GM12878 (cell line): Measurements from ENCODE around the gene GRB10. TPM values are rescaled to one million over a fixed set of nuclear protein-coding genes. Genes with fewer than 3 reads are reported as not detected.

Experiments used
- ATAC-seq: fragments of 200-7000 bp; cut with Tn5 transposase; 3 replicates; pipeline ENCODE4 v1.9.1; 2020; ENCODE audit warnings: mild to moderate bottlenecking, moderate library complexity
- BruUV-seq: library from RNA; stranded (reverse); fragments of 400-500 nt; replicated peaks from 2 replicates; lab custom pipeline; 2021; lab: Mats Ljungman, UMichigan
- CTCF ChIA-PET: fragments of 300-600 bp; sonication (Branson Sonifier 250); formaldehyde crosslinking; extraction: SDS; loops from one replicate; lab custom pipeline; 2021; ENCODE audit warnings: inconsistent platforms; lab: Yijun Ruan, JAX
- POLR2A ChIA-PET: fragments of 350-600 bp; formaldehyde crosslinking; extraction: SDS; loops from one replicate; lab custom pipeline; 2021; ENCODE audit warnings: inconsistent platforms; lab: Charles Lee
- RAD21 ChIA-PET: fragments of 300-600 bp; sonication (Branson Sonifier 250); formaldehyde crosslinking; loops from one replicate; lab custom pipeline; 2023; ENCODE audit warnings: antibody characterized with exemption; ENCODE audit not compliant: unreplicated experiment; lab: Charles Lee
- SMC1A ChIA-PET: fragments of 300-600 bp; sonication (Branson Sonifier 250); formaldehyde crosslinking; loops from one replicate; lab custom pipeline; 2023; ENCODE audit not compliant: unreplicated experiment, uncharacterized antibody; lab: Charles Lee
- DNase-seq: peaks from one replicate; pipeline ENCODE4 v3.0.0-alpha.2; 2011; ENCODE audit warnings: low read depth, low spot score
- FAIRE-seq: peaks from 3 replicates; lab custom pipeline; 2011; peaks lifted over from hg19 to GRCh38; lab: Jason Lieb, UNC
- H2AFZ ChIP-seq: 2 replicates; pipeline ENCODE4 v1.6.0; 2011; ENCODE audit warnings: low read depth, low read length, control low read depth; ENCODE audit not compliant: control insufficient read depth
- H3K27ac ChIP-seq: 2 replicates; pipeline ENCODE4 v1.5.1; 2011; ENCODE audit warnings: control low read depth; ENCODE audit not compliant: control insufficient read depth, insufficient read depth
- H3K27me3 ChIP-seq, 2 experiments: replicated peaks in 1 of 2; 2 replicates each; pipeline versions ENCODE4 v1.6.0 to v1.6.1; 2011; ENCODE audit warnings: low read length in 1 of 2; ENCODE audit not compliant: control insufficient read depth in 2 of 2, insufficient read depth in 2 of 2
- H3K36me3 ChIP-seq, 2 experiments: 2 replicates each; pipeline ENCODE4 v1.5.1; 2011; ENCODE audit warnings: low read length in 1 of 2; ENCODE audit not compliant: control insufficient read depth in 2 of 2, insufficient read depth in 2 of 2
- H3K4me1 ChIP-seq: 2 replicates; pipeline ENCODE4 v1.6.1; 2011; ENCODE audit warnings: mild to moderate bottlenecking, low read length, moderate library complexity, mixed read lengths; ENCODE audit not compliant: control insufficient read depth, insufficient read depth
- H3K4me2 ChIP-seq: 2 replicates; pipeline ENCODE4 v1.6.0; 2011; ENCODE audit warnings: control low read depth; ENCODE audit not compliant: control insufficient read depth, insufficient read depth
- H3K4me3 ChIP-seq: fragments of 200-600 bp; sonication (generic); 2 replicates; pipeline ENCODE4 v1.5.1; 2016
- H3K79me2 ChIP-seq: 2 replicates; pipeline ENCODE4 v1.6.0; 2011; ENCODE audit warnings: low read length; ENCODE audit not compliant: control insufficient read depth, insufficient read depth
- H3K9ac ChIP-seq: 2 replicates; pipeline ENCODE4 v1.8.0; 2011; ENCODE audit warnings: low read length, control low read depth, mixed read lengths; ENCODE audit not compliant: control insufficient read depth, insufficient read depth
- H3K9me3 ChIP-seq: replicated peaks from 3 replicates; pipeline ENCODE4 v1.5.1; 2011; ENCODE audit warnings: mild to moderate bottlenecking, low read length; ENCODE audit not compliant: control insufficient read depth, insufficient read depth
- H4K20me1 ChIP-seq: 2 replicates; pipeline ENCODE4 v1.6.0; 2011; ENCODE audit not compliant: control insufficient read depth, insufficient read depth
- DPF2 ChIP-seq: fragments of 450-650 bp; IDR thresholded peaks from 2 replicates; pipeline ENCODE4 v1.6.1; 2017; ENCODE audit warnings: mild to moderate bottlenecking
- FOXM1 ChIP-seq: IDR thresholded peaks from 2 replicates; pipeline ENCODE4 v1.6.1; 2012; ENCODE audit warnings: low read depth, mild to moderate bottlenecking, inconsistent platforms, low read length, moderate library complexity
- HCFC1 ChIP-seq: fragments of 150-350 bp; IDR thresholded peaks from 2 replicates; pipeline ENCODE4 v1.6.1; 2014; ENCODE audit warnings: low read length
- MTA2 ChIP-seq: fragments of 450-650 bp; IDR thresholded peaks from 2 replicates; pipeline ENCODE4 v1.6.1; 2016; ENCODE audit warnings: low read depth, mild to moderate bottlenecking, moderate library complexity
- MTA3 ChIP-seq: IDR thresholded peaks from 2 replicates; pipeline ENCODE4 v1.6.1; 2012; ENCODE audit warnings: low read length, inconsistent platforms, borderline replicate concordance
- MYC ChIP-seq: IDR thresholded peaks from 2 replicates; pipeline ENCODE4 v1.6.1; 2011; ENCODE audit warnings: mild to moderate bottlenecking, low read length, moderate library complexity, inconsistent platforms; ENCODE audit not compliant: insufficient read depth, insufficient replicate concordance, insufficient read length, severe bottlenecking
- NFYB ChIP-seq: IDR thresholded peaks from 2 replicates; pipeline ENCODE4 v1.6.1; 2011; ENCODE audit warnings: low read depth, mild to moderate bottlenecking, low read length, improper control_type of control experiment, moderate library complexity; ENCODE audit not compliant: insufficient read depth
- NR2F1 ChIP-seq: fragments of 450-650 bp; conservative IDR thresholded peaks from 2 replicates; pipeline ENCODE4 v1.6.1; 2017; ENCODE audit warnings: mild to moderate bottlenecking
- PBX3 ChIP-seq: IDR thresholded peaks from 2 replicates; pipeline ENCODE4 v1.6.1; 2011; ENCODE audit warnings: mild to moderate bottlenecking, low read depth, low read length, moderate library complexity; ENCODE audit not compliant: insufficient replicate concordance
- PKNOX1 ChIP-seq: fragments of 450-650 bp; IDR thresholded peaks from 2 replicates; pipeline ENCODE4 v1.6.1; 2016; ENCODE audit warnings: mild to moderate bottlenecking
- RAD51 ChIP-seq: fragments of 450-650 bp; IDR thresholded peaks from 2 replicates; pipeline ENCODE4 v1.6.1; 2016; ENCODE audit warnings: moderate library complexity, mild to moderate bottlenecking, inconsistent platforms
- SPI1 ChIP-seq: IDR thresholded peaks from 2 replicates; pipeline ENCODE4 v1.6.1; 2011; ENCODE audit warnings: low read depth, mild to moderate bottlenecking, low read length, moderate library complexity, borderline replicate concordance; ENCODE audit not compliant: insufficient read depth
- SREBF1 ChIP-seq: IDR thresholded peaks from 2 replicates; pipeline ENCODE4 v1.6.1; 2012; ENCODE audit warnings: mild to moderate bottlenecking, low read length
- SUZ12 ChIP-seq: fragments of 200-600 bp; sonication (generic); IDR thresholded peaks from one replicate; pipeline ENCODE4 v1.6.1; 2018; ENCODE audit warnings: antibody characterized with exemption, mild to moderate bottlenecking; ENCODE audit not compliant: unreplicated experiment
- TARDBP ChIP-seq: IDR thresholded peaks from 2 replicates; pipeline ENCODE4 v1.6.1; 2016; ENCODE audit warnings: borderline replicate concordance
- ZBED1 ChIP-seq: IDR thresholded peaks from 2 replicates; pipeline ENCODE4 v1.6.1; 2016; ENCODE audit warnings: borderline replicate concordance
- ZNF217 ChIP-seq: fragments of 450-650 bp; IDR thresholded peaks from 2 replicates; pipeline ENCODE4 v1.6.1; 2017; ENCODE audit warnings: antibody characterized with exemption, mild to moderate bottlenecking
- ZNF24 ChIP-seq: fragments of 450-650 bp; IDR thresholded peaks from 2 replicates; pipeline ENCODE4 v1.6.1; 2017; ENCODE audit warnings: antibody characterized with exemption, mild to moderate bottlenecking
- WGBS: methylation state at CpG from one replicate; pipeline ENCODE4 v1.1.6; 2016; ENCODE audit warnings: low lambda C conversion rate; ENCODE audit not compliant: insufficient replicate concordance, insufficient coverage; ENCODE audit errors: missing lambda C conversion rate; 5-methylcytosine and 5-hydroxymethylcytosine counted together
- in situ Hi-C: fragments of 300-500 bp; cut with MboI; formaldehyde crosslinking; loops from 9 replicates; pipeline ENCODE4 v1.14.3; 2018; ENCODE audit warnings: mixed read lengths
- intact Hi-C: fragments of 100-400 bp; cut with micrococcal nuclease; formaldehyde crosslinking; loops from one replicate; pipeline ENCODE4 v1.14.2; 2022; ENCODE audit not compliant: unreplicated experiment
- polyA plus RNA-seq, 11 experiments: library from polyadenylated mRNA; depleted of rRNA in 4 of 11; unstranded in 6 of 11; stranded (reverse) in 5 of 11; fragments of >200 nt; fragmentation: Nextera tagmentation in 4 of 11; fragmentation: Illumina TruSeq in 1 of 11; extraction: Ambion mirVana in 4 of 11; extraction: Trizol in 1 of 11; gene quantifications; 1 replicate in 1 of 11; 2 replicates in 10 of 11; pipeline versions ENCODE4 v1.2.1 to v1.2.3, GENCODE V29; 2011 to 2016; ENCODE audit warnings: inconsistent platforms in 2 of 11, missing spikeins in 2 of 11, low read depth in 1 of 11
- total RNA-seq, 4 experiments: library from RNA; depleted of rRNA in 3 of 4; stranded (reverse); fragments of >200 nt in 3 of 4; fragmentation: Illumina TruSeq in 1 of 4; extraction: Trizol in 1 of 4; gene quantifications; 2 replicates each; pipeline versions ENCODE4 v1.2.1 to v1.2.3, GENCODE V29; 2013 to 2021

Gene GRB10
- total and polyA plus RNA-seq, 10 of the 15 experiments (the other 5 are each of a cell fraction or from before 2014, with no cell fraction given): 0.04 to 0.33 TPM; not detected in 8

GRCh38 chr7:50706469-50706937 is 76.2 kb downstream of the GRB10 start:
- CTCF ChIA-PET: no interaction called here
- SMC1A ChIA-PET: no interaction called here
- in situ Hi-C loops (no loop called here), intact Hi-C loops (no loop called here)
- no peaks in the 10 kb centered on the region for H3K9me3 ChIP-seq
- no peak overlapping the region for H3K4me3 ChIP-seq
- no peak overlapping the region for H2AFZ ChIP-seq
- H3K27me3 ChIP-seq: peaks cover 3 to 4% of the 10 kb centered on the region in 2 experiments
- H3K9ac ChIP-seq: no peak overlapping the region
- no peaks in the 10 kb centered on the region for H3K36me3 ChIP-seq
- FAIRE-seq (no peak), DNase-seq (no peak), ATAC-seq (no peak)
- RAD21 ChIA-PET: no interaction called here
- H3K4me2 ChIP-seq: no peak overlapping the region
- TF ChIP-seq MTA2 (no peak), TARDBP (no peak), SPI1 (no peak), MTA3 (no peak), ZBED1 (no peak), FOXM1 (no peak), NR2F1 (no peak), ZNF24 (no peak), NFYB (no peak)
- no peaks in the 10 kb centered on the region for H3K79me2 ChIP-seq
- POLR2A ChIA-PET: no interaction called here
- H4K20me1 ChIP-seq: no peaks in the 10 kb centered on the region
- no peak overlapping the region for H3K27ac ChIP-seq
- BruUV-seq: no TSS peak
- WGBS: 31% methylated on average over 5 of the region's 5 CpGs
- no peaks in the 10 kb centered on the region for H3K4me1 ChIP-seq

GRCh38 chr7:50704844-50705243 is 77.9 kb downstream of the GRB10 start:
- no peaks in the 10 kb centered on the region for H4K20me1 ChIP-seq
- RAD21 ChIA-PET: no interaction called here
- DNase-seq (no peak), ATAC-seq (no peak), FAIRE-seq (no peak)
- H3K4me2 ChIP-seq: no peak overlapping the region
- no peaks in the 10 kb centered on the region for H3K4me1 ChIP-seq
- no peaks in the 10 kb centered on the region for H3K36me3 ChIP-seq
- H3K9me3 ChIP-seq: no peaks in the 10 kb centered on the region
- intact Hi-C loops (no loop called here), in situ Hi-C loops (no loop called here)
- no peak overlapping the region for H3K4me3 ChIP-seq
- 50% methylated on average over 6 of the region's 6 CpGs for WGBS
- CTCF ChIA-PET: no interaction called here
- SMC1A ChIA-PET: interaction anchor here (0.9 kb wide), 1 partner anchor 47 kb away, joined by 3 read pairs; no protein-coding TSS in a partner anchor
- H3K27ac ChIP-seq: no peak overlapping the region
- H2AFZ ChIP-seq: no peak overlapping the region
- no peak overlapping the region for H3K9ac ChIP-seq
- BruUV-seq: no TSS peak
- H3K27me3 ChIP-seq: peaks cover 2 to 3% of the 10 kb centered on the region in 2 experiments
- POLR2A ChIA-PET: no interaction called here
- H3K79me2 ChIP-seq: no peaks in the 10 kb centered on the region
- TF ChIP-seq SUZ12: no peak
- TF ChIP-seq ZNF217: no peak
- no peak for TF ChIP-seq RAD51
- TF ChIP-seq PBX3: no peak
- TF ChIP-seq HCFC1: no peak
- no peak for TF ChIP-seq SREBF1
- TF ChIP-seq PKNOX1: no peak
- no peak for TF ChIP-seq MYC
- TF ChIP-seq DPF2: no peak
